Ureter (tissue), 1 donor: ENCODE measurements around the gene MSL3. TPM values are rescaled to one million over a fixed set of nuclear protein-coding genes. Genes with fewer than 3 reads are reported as not detected.

Experiments
- total RNA-seq: library from RNA; stranded (reverse); gene quantifications from one replicate; pipeline ENCODE4 v1.2.4, GENCODE V29; 2023
- donor health status: DM: yes; HTN: yes; CAD: no.

Gene MSL3
- total RNA-seq, 1 donor from 2014 or later, result 22.8 TPM

Other genes starting within 250 kb of the MSL3 start
- gene ARHGAP6, start 92.3 kb upstream of the MSL3 start, total RNA-seq, result 29.6 TPM